NCI-H1105 (cell line): ENCODE data around the gene DUS1L.

ENCODE experiments used
- DNase-seq: peaks from one replicate; lab custom pipeline; 2025; lab: John Stamatoyannopoulos, UW

DUS1L gene

GRCh38 chr17:82087961-82088837 lies 22.6 kb upstream of the DUS1L start:
- no peak for DNase-seq

- no peak for DNase-seq
These were observed 21.6 kb upstream of the DUS1L start for GRCh38 chr17:82086941-82087906.

GRCh38 chr17:82085931-82086764 lies 20.5 kb upstream of the DUS1L start:
- DNase-seq: no peak

GRCh38 chr17:82085031-82085861 lies 19.6 kb upstream of the DUS1L start:
- DNase-seq: no peak

GRCh38 chr17:82084373-82085030 lies 18.9 kb upstream of the DUS1L start:
- no peak for DNase-seq

- no peak for DNase-seq
These were observed 18.1 kb upstream of the DUS1L start for GRCh38 chr17:82083533-82084359.

- DNase-seq: no peak
These were observed 17.4 kb upstream of the DUS1L start for GRCh38 chr17:82083009-82083408.

GRCh38 chr17:82082456-82082855 lies 16.9 kb upstream of the DUS1L start:
- no peak for DNase-seq

GRCh38 chr17:82081966-82082365 lies 16.4 kb upstream of the DUS1L start:
- DNase-seq: no peak

- DNase-seq: no peak
These were observed 15.9 kb upstream of the DUS1L start for GRCh38 chr17:82081546-82081945.

- DNase-seq: no peak
These were observed 15.3 kb upstream of the DUS1L start for GRCh38 chr17:82080789-82081464.

GRCh38 chr17:82080048-82080788 lies 14.6 kb upstream of the DUS1L start:
- no peak for DNase-seq

GRCh38 chr17:82079001-82079677 lies 13.5 kb upstream of the DUS1L start:
- DNase-seq: no peak

GRCh38 chr17:82078433-82078832 lies 12.8 kb upstream of the DUS1L start:
- no peak for DNase-seq

- DNase-seq: no peak
These were observed 12.2 kb upstream of the DUS1L start for GRCh38 chr17:82077617-82078358.

GRCh38 chr17:82076785-82077591 lies 11.4 kb upstream of the DUS1L start:
- no peak for DNase-seq
